ENCODE data around the gene GTSE1. TPM values are rescaled to one million over a fixed set of nuclear protein-coding genes. Genes with fewer than 3 reads are reported as not detected.

The GTSE1 gene
- polyA plus RNA-seq, 2 of the 4 experiments (the other 2 are of a cell fraction) = 11.5 to 25.7 TPM

- TF ChIP-seq CHD2 (IDR thresholded peaks at IDR 0.05; ENCODE audit: low read length, partially characterized antibody) (no peak), HDAC2 (IDR thresholded peaks at IDR 0.05) (no peak), SMC3 (IDR thresholded peaks at IDR 0.05) (no peak), CHD4 (IDR thresholded peaks at IDR 0.05; ENCODE audit: borderline replicate concordance) (no peak), POLR2A (IDR thresholded peaks at IDR 0.05; ENCODE audit: low read length) (no peak), JUNB (IDR thresholded peaks at IDR 0.05) (no peak), KDM1A (IDR thresholded peaks at IDR 0.05; ENCODE audit: low read depth) (no peak), MYC (IDR thresholded peaks at IDR 0.05; ENCODE audit: borderline replicate concordance, low read length) (no peak), HOXB13 (CRISPR knock-in tag; IDR thresholded peaks at IDR 0.05; ENCODE audit: low read depth) (no peak), ZSCAN20 (CRISPR knock-in tag; IDR thresholded peaks at IDR 0.05) (no peak), FOXS1 (CRISPR knock-in tag; IDR thresholded peaks at IDR 0.05) (no peak), RAD21 (conservative IDR thresholded peaks at IDR 0.05 in 1 of 2, IDR thresholded peaks at IDR 0.05 in 1 of 2) (no peak), SREBF2 (IDR thresholded peaks at IDR 0.05) (no peak), FOSL2 (IDR thresholded peaks at IDR 0.05) (no peak), FOSL2 (CRISPR knock-in tag; IDR thresholded peaks at IDR 0.05) (no peak)
- TF ChIP-seq, protein P1, sequence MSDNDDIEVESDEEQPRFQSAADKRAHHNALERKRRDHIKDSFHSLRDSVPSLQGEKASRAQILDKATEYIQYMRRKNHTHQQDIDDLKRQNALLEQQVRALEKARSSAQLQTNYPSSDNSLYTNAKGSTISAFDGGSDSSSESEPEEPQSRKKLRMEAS (IDR thresholded peaks at IDR 0.05) = no peak
- Histone ChIP-seq H3K4me3 (no peak overlapping the region), H3K4me1 (peaks cover 5% of the 10 kb centered on the region; the same call in 1 of the 3 replicates), H3K27ac (no peak overlapping the region), H3K9me3 (no peaks in the 10 kb centered on the region), H3K4me2 (no peak overlapping the region)
- 92% methylated on average over 2 of the region's 2 CpGs for WGBS (ENCODE audit: missing lambda C conversion rate)
- DNase-seq (ENCODE audit: low read depth in 1 of 2, low spot score in 1 of 2) (no peak), ATAC-seq (no peak), FAIRE-seq (no peak)
- POLR2A ChIA-PET = no interaction called here
- CTCF ChIA-PET = interaction anchor here (0.7 kb wide), 1 partner anchor 67 kb away, joined by 3 read pairs; no protein-coding TSS in a partner anchor
Measured at GRCh38 chr22:46247443-46247975, 49.2 kb upstream of the GTSE1 start.

DNA sequence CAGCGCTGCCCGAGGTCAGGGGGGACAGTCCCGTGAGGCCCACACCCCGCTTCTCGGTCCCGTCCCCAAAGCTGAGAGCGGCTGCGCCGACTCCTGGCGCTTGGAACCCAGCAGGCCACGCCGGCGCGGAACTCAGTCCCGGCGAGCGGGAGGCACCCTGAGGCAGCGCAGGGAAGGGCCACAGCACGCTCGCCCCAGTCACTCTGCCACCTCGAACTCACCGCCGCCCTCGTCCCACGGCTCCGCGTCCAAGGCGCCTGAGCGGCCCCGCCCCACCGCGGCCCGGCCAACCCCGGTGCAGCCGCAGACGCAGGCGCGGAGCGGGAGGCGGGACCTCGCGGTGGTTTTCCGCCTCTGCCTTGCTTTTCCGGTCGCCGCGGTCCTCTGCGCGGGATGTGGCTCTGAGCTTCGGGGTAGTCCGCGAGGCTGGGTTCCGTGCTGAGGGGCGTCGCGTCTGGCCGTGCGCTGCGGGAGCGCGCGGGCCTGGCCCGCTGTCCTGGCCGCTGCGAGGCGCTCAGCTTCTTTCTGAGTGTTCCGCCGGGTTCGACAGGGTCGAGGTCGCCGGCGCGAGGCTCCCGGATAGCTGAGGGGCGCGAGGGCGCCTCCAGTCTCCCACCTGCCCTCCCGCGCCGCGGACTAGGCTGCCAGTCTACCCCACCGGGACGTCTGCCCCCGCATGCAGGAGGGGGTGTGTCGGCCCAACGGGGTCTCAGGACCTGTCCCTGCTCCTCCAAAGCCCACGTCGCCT, 46.5 kb upstream of the GTSE1 start, which contains the start of gene CDPF1:
TSS of gene CDPF1 (minus strand) at position 259 of the 748 bp plus-strand sequence. CDS start 2,009 bp downstream, outside the sequence.
- TF ChIP-seq CEBPB (IDR thresholded peaks at IDR 0.05) = no peak
- TF ChIP-seq RARB (CRISPR knock-in tag; IDR thresholded peaks at IDR 0.05) = no peak
- TF ChIP-seq, protein P2, sequence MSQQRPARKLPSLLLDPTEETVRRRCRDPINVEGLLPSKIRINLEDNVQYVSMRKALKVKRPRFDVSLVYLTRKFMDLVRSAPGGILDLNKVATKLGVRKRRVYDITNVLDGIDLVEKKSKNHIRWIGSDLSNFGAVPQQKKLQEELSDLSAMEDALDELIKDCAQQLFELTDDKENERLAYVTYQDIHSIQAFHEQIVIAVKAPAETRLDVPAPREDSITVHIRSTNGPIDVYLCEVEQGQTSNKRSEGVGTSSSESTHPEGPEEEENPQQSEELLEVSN (IDR thresholded peaks at IDR 0.05; ENCODE audit: borderline replicate concordance, low read depth) = peak; percentile 97
- TF ChIP-seq MAFK (IDR thresholded peaks at IDR 0.05; ENCODE audit: partially characterized antibody) = no peak
- TF ChIP-seq NPAS2 (CRISPR knock-in tag; IDR thresholded peaks at IDR 0.05; ENCODE audit: borderline replicate concordance) = no peak
- no peak for TF ChIP-seq CBX2 (IDR thresholded peaks at IDR 0.05; ENCODE audit: borderline replicate concordance, low read depth)
- TF ChIP-seq POLR2A (IDR thresholded peaks at IDR 0.05; ENCODE audit: low read length) = peak; percentile 74
- TF ChIP-seq JUN (IDR thresholded peaks at IDR 0.05) = peak; percentile 40 to 79; a peak in 3 of 5 replicates
- TF ChIP-seq, protein P1 (IDR thresholded peaks at IDR 0.05) = peak; percentile 92
- 0 out of 2 replicates have a peak, but pooled peaks have one; percentile 15 for TF ChIP-seq PHF8 (IDR thresholded peaks at IDR 0.05; ENCODE audit: borderline replicate concordance, low read depth)
- TF ChIP-seq, protein P3, sequence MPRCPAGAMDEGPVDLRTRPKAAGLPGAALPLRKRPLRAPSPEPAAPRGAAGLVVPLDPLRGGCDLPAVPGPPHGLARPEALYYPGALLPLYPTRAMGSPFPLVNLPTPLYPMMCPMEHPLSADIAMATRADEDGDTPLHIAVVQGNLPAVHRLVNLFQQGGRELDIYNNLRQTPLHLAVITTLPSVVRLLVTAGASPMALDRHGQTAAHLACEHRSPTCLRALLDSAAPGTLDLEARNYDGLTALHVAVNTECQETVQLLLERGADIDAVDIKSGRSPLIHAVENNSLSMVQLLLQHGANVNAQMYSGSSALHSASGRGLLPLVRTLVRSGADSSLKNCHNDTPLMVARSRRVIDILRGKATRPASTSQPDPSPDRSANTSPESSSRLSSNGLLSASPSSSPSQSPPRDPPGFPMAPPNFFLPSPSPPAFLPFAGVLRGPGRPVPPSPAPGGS (IDR thresholded peaks at IDR 0.05) = peak; percentile 89; the same call in 2 of the 3 replicates
- TF ChIP-seq EHF (CRISPR knock-in tag; IDR thresholded peaks at IDR 0.05) = no peak
- TF ChIP-seq HOXB5 (CRISPR knock-in tag; IDR thresholded peaks at IDR 0.05) = no peak
- TF ChIP-seq SREBF2 (IDR thresholded peaks at IDR 0.05) = no peak
- Histone ChIP-seq H3K27ac (peak within 1 kb of the TSS; percentile 95 to 96), H3K4me2 (peak within 1 kb of the TSS; percentile 96), H3K4me1 (peaks cover 5% of the 10 kb centered on the region; the same call in 1 of the 3 replicates), H3K9me3 (no peaks in the 10 kb centered on the region), H3K4me3 (peak within 1 kb of the TSS; percentile 96)
- CTCF ChIA-PET = interaction anchor here (1.0 to 1.3 kb wide), 2 partner anchors 26 to 128 kb away, joined by 3 to 6 read pairs; no protein-coding TSS in a partner anchor
- DNase-seq (ENCODE audit: low read depth in 1 of 2, low spot score in 1 of 2) = peak; percentile 69 to 77
- POLR2A ChIA-PET = interaction anchor here (1.0 kb wide), 1 partner anchor 18 kb away, joined by 6 read pairs; the partner anchor contains the start of gene TTC38
- peak; percentile 95 to 99 for ATAC-seq
- FAIRE-seq = no peak
- WGBS (ENCODE audit: missing lambda C conversion rate) = no CpG with 5 or more reads among the region's 89 CpGs
